Measurements from ENCODE around the gene PACRG.

GRCh38 chr6:163226836-163227485 is 499.2 kb downstream of the PACRG start:
- TF ChIP-seq CTCF (IDR thresholded peaks at IDR 0.05) (no peak), POLR2A (IDR thresholded peaks at IDR 0.05) (no peak)
